Measurements from ENCODE around the gene CNOT6L.
"Not testable (repeated sequence)": the region's sequence is repeated elsewhere in the genome, so short reads cannot be mapped to it uniquely, and the experiment has no call there.

CNOT6L gene

GRCh38 chr4:77777135-77777807, 41.9 kb downstream of the CNOT6L start:
- no peak for FAIRE-seq

DNA sequence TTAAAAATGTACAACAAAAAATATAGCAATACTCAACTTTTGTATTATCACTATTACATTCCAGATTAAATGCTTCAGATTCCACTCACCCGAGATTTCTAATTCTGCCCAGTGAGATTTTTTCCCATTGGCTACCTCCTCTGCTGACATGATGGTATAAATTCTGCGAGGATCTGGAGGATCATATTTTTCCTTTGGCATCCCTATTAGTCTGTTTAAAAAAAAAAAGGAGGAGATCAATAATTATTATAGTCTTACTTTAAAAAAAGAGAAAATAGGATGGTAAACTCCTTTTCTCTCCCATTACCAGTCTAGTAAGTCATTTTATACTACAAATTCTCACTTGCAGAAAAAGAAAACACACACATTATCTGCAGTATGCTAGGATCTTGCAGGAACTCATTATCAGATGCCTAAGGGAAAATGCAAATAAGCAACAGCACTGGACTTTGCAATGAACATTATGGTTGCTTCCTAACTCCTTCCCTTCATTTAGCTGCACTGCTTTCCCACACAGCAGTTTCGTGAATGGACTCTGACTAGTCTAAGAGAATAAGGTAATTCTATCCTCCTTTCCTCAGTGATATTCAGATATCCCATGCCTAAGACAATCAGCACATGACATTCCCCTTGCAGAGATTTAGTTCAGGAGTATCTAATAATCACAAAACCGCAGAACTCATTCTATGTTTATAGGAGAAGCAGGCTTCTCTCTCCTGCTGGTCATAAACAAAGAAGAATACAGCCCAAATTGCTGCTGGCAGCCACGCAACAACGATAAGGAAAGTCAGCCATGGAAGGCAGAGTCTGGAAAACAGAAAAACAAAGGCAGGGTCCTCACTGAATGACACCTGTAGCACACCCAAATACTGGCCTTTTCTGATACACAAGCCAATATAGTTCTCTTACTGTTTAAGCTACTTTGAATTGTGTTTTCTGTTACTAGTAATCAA, 42.7 kb downstream of the CNOT6L start:
- FAIRE-seq: no peak

DNA sequence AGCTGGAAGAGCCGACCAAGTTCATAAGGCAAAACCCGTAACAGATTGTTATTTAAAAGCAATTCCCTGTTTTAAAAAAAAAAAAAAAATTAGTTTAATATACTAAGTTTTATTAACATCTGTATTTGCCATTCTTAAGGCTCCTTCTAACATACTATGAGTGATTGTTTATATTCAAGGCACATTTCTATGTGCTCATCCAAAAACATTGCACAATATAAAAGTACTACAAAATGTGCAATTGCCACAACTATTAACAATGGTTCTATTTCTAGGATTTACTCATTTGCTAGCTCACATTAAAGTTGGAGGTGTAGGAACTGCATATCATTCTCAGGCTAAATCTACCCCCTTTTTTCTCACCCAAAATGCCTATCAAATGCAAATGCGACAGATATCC, 46.1 kb downstream of the CNOT6L start:
- FAIRE-seq: no peak

DNA sequence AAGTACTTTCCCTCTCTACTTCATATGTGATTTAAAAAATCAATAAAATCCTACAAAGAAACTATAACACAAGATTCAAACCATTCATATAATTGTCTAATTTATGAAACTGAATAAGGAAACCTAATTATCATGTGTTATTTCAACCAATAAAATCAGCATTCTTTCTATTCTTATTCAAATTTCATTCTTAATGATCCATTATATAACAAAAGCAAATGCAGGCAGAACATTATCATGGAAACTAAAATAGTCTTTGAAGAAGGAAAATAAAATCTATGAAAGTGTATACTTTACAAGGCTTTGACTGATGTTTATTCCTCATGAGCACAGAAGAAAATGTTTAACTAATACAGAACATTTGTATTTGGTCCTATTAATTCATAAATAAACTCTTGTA, 47.6 kb downstream of the CNOT6L start:
- FAIRE-seq: no peak

- no peak for FAIRE-seq
Measured at GRCh38 chr4:77765720-77766119, 53.4 kb downstream of the CNOT6L start.

- no peak for FAIRE-seq
Measured at GRCh38 chr4:77762531-77762930, 56.6 kb downstream of the CNOT6L start.

GRCh38 chr4:77761595-77761994, 57.6 kb downstream of the CNOT6L start:
- no peak for FAIRE-seq

GRCh38 chr4:77758804-77759203, 60.4 kb downstream of the CNOT6L start:
- no peak for FAIRE-seq

GRCh38 chr4:77751764-77752163, 67.4 kb downstream of the CNOT6L start:
- FAIRE-seq: no peak

DNA sequence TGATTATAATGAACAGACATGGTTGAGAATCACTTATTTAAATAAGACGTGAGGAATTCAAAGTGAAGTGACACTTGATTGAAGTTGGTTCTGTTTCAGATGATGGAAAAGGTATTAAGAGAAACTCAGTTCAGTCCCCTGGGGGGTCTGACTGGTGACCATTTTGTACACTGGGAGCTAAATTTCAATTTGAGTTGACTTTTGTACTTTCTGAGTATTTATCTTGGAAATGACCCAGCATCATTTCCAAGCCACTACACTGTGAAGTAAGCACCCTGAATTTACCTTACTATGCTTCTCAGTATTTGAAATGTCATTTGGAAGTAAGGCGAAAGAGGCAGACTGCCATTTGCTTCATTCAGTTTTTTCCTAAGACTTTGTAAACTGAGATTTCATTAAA, 73.4 kb downstream of the CNOT6L start:
- no peak for FAIRE-seq

- FAIRE-seq: no peak
Measured at GRCh38 chr4:77742054-77742453, 77.1 kb downstream of the CNOT6L start.

GRCh38 chr4:77740480-77740879, 78.7 kb downstream of the CNOT6L start:
- FAIRE-seq: no peak

DNA sequence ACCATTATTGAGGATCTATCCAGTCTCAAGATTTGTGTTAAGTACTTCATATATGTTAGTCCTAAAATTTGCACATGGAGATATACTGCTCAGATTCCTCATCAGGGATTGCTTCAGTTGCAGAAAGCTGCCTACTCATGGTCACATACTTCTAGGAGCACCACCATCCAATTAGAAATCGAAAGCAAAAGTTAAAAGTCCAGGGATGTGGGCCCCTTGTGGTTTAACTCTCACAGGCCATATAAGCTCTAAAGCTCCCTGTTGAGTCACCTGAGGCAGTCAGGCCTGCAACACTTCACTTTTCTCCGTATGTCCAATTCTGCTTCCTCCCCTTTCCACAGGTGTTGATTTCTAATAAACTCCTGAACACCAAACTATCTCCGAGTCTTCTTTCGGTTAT, 84.2 kb downstream of the CNOT6L start:
- FAIRE-seq: no peak

DNA sequence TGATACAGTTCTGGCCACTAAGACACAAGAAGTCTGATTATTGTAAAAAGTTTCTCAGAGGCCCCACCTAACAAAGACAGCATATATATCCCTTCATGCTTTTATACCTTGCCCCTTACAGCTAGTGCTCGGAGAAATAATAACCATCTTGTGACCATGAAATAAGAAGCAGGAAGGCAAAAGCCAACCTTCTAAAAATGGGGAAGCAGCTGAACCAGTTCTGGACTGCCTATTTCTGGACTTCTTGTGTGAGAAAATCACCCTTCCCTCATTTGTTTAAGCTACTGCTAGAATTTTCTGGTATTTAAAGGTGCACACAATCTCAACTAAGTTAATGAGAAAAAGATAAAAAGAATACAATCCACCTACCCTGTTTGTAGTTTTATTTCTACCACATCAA, 87.5 kb downstream of the CNOT6L start:
- no peak for FAIRE-seq

- no peak for FAIRE-seq
Measured at GRCh38 chr4:77728420-77728819, 90.7 kb downstream of the CNOT6L start.

DNA sequence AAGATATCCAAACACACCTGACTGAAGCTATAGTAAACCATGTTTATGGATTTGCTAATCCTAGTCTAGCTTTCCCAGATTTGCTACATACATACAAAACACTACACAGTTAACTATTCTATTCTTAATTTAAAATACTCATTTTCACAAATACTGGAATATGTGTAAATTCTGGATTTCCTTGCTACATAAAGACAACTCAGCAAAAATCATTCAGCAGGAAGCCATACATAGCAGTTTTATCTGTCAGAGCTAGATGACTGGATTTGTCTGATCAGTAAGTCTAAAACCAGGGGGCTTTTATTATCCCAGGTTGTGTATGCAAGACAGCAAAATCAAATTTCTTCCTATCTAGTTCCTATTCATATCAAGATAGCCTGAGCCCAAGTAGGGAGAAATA, 98.1 kb downstream of the CNOT6L start:
- FAIRE-seq: no peak

DNA sequence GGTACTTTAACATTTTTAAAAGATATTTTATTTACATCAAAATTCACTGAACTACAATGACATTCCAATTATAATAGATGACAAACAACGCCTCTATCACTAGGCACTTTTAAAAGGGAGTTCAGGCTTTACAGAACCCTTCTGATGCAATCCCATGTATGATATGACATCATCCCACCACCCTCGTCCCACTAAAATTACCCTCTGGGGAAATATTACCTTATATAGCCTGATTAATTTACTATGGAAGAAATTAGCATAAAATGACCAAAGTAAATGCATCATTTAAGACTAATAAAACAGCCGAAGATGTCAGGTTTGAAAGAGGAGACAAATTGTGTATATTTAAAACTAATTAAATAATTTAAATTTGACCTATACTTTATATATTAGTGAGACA, 100.7 kb downstream of the CNOT6L start:
- not testable (repeated sequence) for FAIRE-seq

- no peak for FAIRE-seq
Measured at GRCh38 chr4:77715414-77716290, 103.5 kb downstream of the CNOT6L start.

- FAIRE-seq: no peak
Measured at GRCh38 chr4:77714514-77714913, 104.7 kb downstream of the CNOT6L start.

DNA sequence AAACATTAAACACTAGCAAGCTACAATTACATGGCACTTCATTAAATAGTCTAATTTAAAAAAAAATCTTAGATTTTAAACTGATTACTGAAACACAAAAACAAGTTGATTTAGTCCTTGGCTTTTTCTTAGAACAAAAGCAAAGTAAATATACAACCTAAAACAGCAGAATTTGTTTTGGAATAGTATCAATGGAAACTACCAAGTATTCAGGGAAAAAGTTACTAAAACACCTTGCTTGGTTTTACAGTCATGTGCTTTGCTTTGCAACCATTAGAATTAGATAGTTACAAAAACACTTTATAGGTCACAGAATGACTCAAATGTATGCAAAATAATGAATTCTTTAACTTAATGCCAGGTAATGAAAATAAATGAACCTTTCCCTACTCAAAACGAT, 105.3 kb downstream of the CNOT6L start:
- FAIRE-seq: no peak

DNA sequence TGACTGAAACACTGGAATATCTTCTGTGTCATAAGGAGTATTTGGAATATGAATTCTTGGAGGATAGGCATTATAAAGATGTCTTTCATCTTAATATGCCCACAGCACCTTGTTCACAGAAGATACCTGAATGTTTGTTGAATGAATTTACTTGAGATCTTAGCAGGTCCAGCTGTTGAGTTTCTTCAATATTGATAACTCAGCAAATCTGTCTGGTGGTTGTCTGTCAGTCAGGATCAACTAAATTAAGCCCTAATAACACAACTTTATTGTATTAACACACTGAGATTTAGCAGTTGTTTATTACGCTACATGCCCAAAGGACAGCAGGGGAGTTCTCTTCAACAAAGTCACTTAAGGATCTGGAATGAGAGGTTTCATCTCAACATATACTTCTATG, 106.5 kb downstream of the CNOT6L start:
- no peak for FAIRE-seq

GRCh38 chr4:77711469-77711868, 107.7 kb downstream of the CNOT6L start:
- no peak for FAIRE-seq

- no peak for FAIRE-seq
Measured at GRCh38 chr4:77710684-77711083, 108.5 kb downstream of the CNOT6L start.

Measured in endometrium (tissue), 2 donors.